HepG2 (cell line): Measurements from ENCODE around the gene NCOA3. TPM values are rescaled to one million over a fixed set of nuclear protein-coding genes. Genes with fewer than 3 reads are reported as not detected.

Source experiments
- ATAC-seq: fragments of 200-7000 bp; cut with Tn5 transposase; 3 replicates; pipeline ENCODE4 v1.9.1; 2020; ENCODE audit warnings: mild to moderate bottlenecking, moderate library complexity
- BruUV-seq: library from RNA; stranded (reverse); fragments of 400-500 nt; replicated peaks from 2 replicates; lab custom pipeline; 2021; lab: Mats Ljungman, UMichigan
- CTCF ChIA-PET: fragments of 300-600 bp; formaldehyde crosslinking; extraction: SDS; loops from one replicate; lab custom pipeline; 2021; ENCODE audit warnings: low total read pairs, inconsistent platforms, low intra/inter-chr PET ratio; lab: Yijun Ruan, JAX
- POLR2A ChIA-PET: fragments of 350-600 bp; sonication (Branson Sonifier 250); formaldehyde crosslinking; loops from one replicate; lab custom pipeline; 2020; ENCODE audit warnings: antibody characterized with exemption, inconsistent platforms; lab: Yijun Ruan, JAX
- DNase-seq: peaks from one replicate; pipeline ENCODE4 v3.0.0-alpha.2; 2015; ENCODE audit warnings: low spot score
- FAIRE-seq: peaks from 3 replicates; lab custom pipeline; 2011; peaks lifted over from hg19 to GRCh38; lab: Jason Lieb, UNC
- H2AFZ ChIP-seq: one replicate; pipeline ENCODE4 v1.6.1; 2011; ENCODE audit warnings: low read length, inconsistent platforms
- H3K27ac ChIP-seq: fragments of 300-600 bp; 3 replicates; pipeline ENCODE4 v1.8.0; 2011; ENCODE audit warnings: mixed run types, mild to moderate bottlenecking, mixed read lengths, low read length, inconsistent platforms; ENCODE audit not compliant: insufficient read depth; ENCODE audit errors: extremely low read length
- H3K27me3 ChIP-seq, 2 experiments: fragments of 200-600 bp in 1 of 2; 2 replicates in 1 of 2; 3 replicates in 1 of 2; pipeline versions ENCODE4 v1.6.0 to v1.8.0; 2011; ENCODE audit warnings: low read length in 2 of 2, mild to moderate bottlenecking in 2 of 2, moderate library complexity in 2 of 2, inconsistent platforms in 1 of 2; ENCODE audit not compliant: insufficient read depth in 2 of 2, control insufficient read depth in 1 of 2
- H3K36me3 ChIP-seq, 2 experiments: fragments of 200-600 bp in 1 of 2; replicated peaks in 1 of 2; 2 replicates in 1 of 2; 3 replicates in 1 of 2; pipeline versions ENCODE4 v1.5.1 to v1.8.0; 2011; ENCODE audit warnings: low read length in 2 of 2, inconsistent platforms in 1 of 2; ENCODE audit not compliant: insufficient read depth in 2 of 2, control insufficient read depth in 1 of 2
- H3K4me1 ChIP-seq: 2 replicates; pipeline ENCODE4 v1.5.1; 2012; ENCODE audit warnings: low read length, inconsistent platforms; ENCODE audit not compliant: insufficient read depth
- H3K4me2 ChIP-seq: 2 replicates; pipeline ENCODE4 v1.6.0; 2011; ENCODE audit warnings: low read depth, low read length, inconsistent platforms
- H3K4me3 ChIP-seq, 3 experiments: fragments of 200-600 bp in 1 of 3; sonication (generic), shearing (Covaris generic) in 1 of 3; replicated peaks in 1 of 3; 2 replicates each; pipeline ENCODE4 v1.5.1; 2011 to 2016; ENCODE audit warnings: low read length in 3 of 3, inconsistent platforms in 2 of 3, low read depth in 2 of 3, mild to moderate bottlenecking in 2 of 3, control low read depth in 1 of 3, mixed read lengths in 1 of 3; ENCODE audit not compliant: insufficient read depth in 1 of 3
- H3K79me2 ChIP-seq: one replicate; pipeline ENCODE4 v1.6.1; 2011; ENCODE audit warnings: low read length, inconsistent platforms; ENCODE audit not compliant: insufficient read depth
- H3K9ac ChIP-seq: 2 replicates; pipeline ENCODE4 v1.6.0; 2011; ENCODE audit warnings: mild to moderate bottlenecking, low read depth, low read length, inconsistent platforms; ENCODE audit not compliant: insufficient read depth
- H3K9me3 ChIP-seq: 2 replicates; pipeline ENCODE4 v1.5.1; 2012; ENCODE audit warnings: mild to moderate bottlenecking, low read length
- H4K20me1 ChIP-seq: 2 replicates; pipeline ENCODE4 v1.6.0; 2011; ENCODE audit warnings: inconsistent platforms, mild to moderate bottlenecking, low read length, moderate library complexity; ENCODE audit not compliant: insufficient read depth
- BORCS8-MEF2B ChIP-seq: sonication (generic); formaldehyde crosslinking; IDR thresholded peaks from 2 replicates; pipeline ENCODE4 v1.8.0; 2022; ENCODE audit warnings: mild to moderate bottlenecking, missing genetic modification reagents
- SAFB2 ChIP-seq: sonication (generic); formaldehyde crosslinking; IDR thresholded peaks from 2 replicates; pipeline ENCODE4 v1.5.1; 2020; ENCODE audit warnings: missing genetic modification reagents, low read depth, mild to moderate bottlenecking, borderline replicate concordance
- SKI ChIP-seq: fragments of 450-650 bp; IDR thresholded peaks from one replicate; pipeline ENCODE4 v1.6.1; 2018; ENCODE audit warnings: mild to moderate bottlenecking; ENCODE audit not compliant: partially characterized antibody
- SUZ12 ChIP-seq: fragments of 150-350 bp; IDR thresholded peaks from 2 replicates; pipeline ENCODE4 v1.6.1; 2014; ENCODE audit warnings: low read depth, low read length
- TAF15 ChIP-seq: fragments of 200-400 bp; formaldehyde crosslinking; IDR thresholded peaks from one replicate; pipeline ENCODE4 v1.6.1; 2018; ENCODE audit warnings: mild to moderate bottlenecking, low read depth, low read length; ENCODE audit not compliant: poor library complexity, severe bottlenecking
- ZNF460 ChIP-seq: sonication (generic); formaldehyde crosslinking; IDR thresholded peaks from 2 replicates; pipeline ENCODE4 v1.5.1; 2020; ENCODE audit warnings: missing genetic modification reagents, mild to moderate bottlenecking, borderline replicate concordance
- ZNF468 ChIP-seq: sonication (generic); formaldehyde crosslinking; IDR thresholded peaks from 2 replicates; pipeline ENCODE4 v1.8.0; 2022; ENCODE audit warnings: mild to moderate bottlenecking, moderate library complexity, missing genetic modification reagents
- ZNF678 ChIP-seq: sonication (generic); formaldehyde crosslinking; IDR thresholded peaks from 2 replicates; pipeline ENCODE4 v1.4.0; 2020; ENCODE audit warnings: mild to moderate bottlenecking, missing genetic modification reagents
- ZNF839 ChIP-seq: sonication (generic); formaldehyde crosslinking; IDR thresholded peaks from 2 replicates; pipeline ENCODE4 v1.4.0; 2020; ENCODE audit warnings: missing genetic modification reagents, mild to moderate bottlenecking, borderline replicate concordance
- WGBS: methylation state at CpG from one replicate; pipeline ENCODE4 v1.1.6; 2017; ENCODE audit warnings: low lambda C conversion rate; 5-methylcytosine and 5-hydroxymethylcytosine counted together
- in situ Hi-C: cut with HindIII; loops from 2 replicates; pipeline ENCODE4 v1.10.0; 2017; ENCODE audit warnings: low pct_unique_long_range_greater_than_20kb; ENCODE audit not compliant: extremely low pct_ligation_motif_present
- intact Hi-C: fragments of 100-400 bp; cut with micrococcal nuclease; formaldehyde crosslinking; loops from one replicate; pipeline ENCODE4 v1.10.0; 2022; ENCODE audit not compliant: unreplicated experiment
- polyA plus RNA-seq, 8 experiments: library from polyadenylated mRNA; depleted of rRNA in 3 of 8; stranded (reverse) in 7 of 8; unstranded in 1 of 8; fragments of >200 nt; fragmentation: Illumina TruSeq in 4 of 8; extraction: Trizol in 4 of 8; gene quantifications; 2 replicates each; pipeline versions ENCODE4 v1.2.1 to v1.2.3, GENCODE V29; 2011 to 2016; ENCODE audit warnings: low read depth in 4 of 8, missing spikeins in 1 of 8, mixed read lengths in 1 of 8; ENCODE audit not compliant: insufficient read depth in 1 of 8
- total RNA-seq, 5 experiments: library from RNA; depleted of rRNA; stranded (reverse); fragments of >200 nt; fragmentation: Illumina TruSeq; extraction: Trizol; gene quantifications; 2 replicates each; pipeline ENCODE4 v1.2.3, GENCODE V29; 2016; ENCODE audit warnings: low read depth in 1 of 5

Gene NCOA3
- total and polyA plus RNA-seq, 2 of the 13 experiments (the other 11 are each of a cell fraction or from before 2014, with no cell fraction given): 35.0 to 56.8 TPM

DNA sequence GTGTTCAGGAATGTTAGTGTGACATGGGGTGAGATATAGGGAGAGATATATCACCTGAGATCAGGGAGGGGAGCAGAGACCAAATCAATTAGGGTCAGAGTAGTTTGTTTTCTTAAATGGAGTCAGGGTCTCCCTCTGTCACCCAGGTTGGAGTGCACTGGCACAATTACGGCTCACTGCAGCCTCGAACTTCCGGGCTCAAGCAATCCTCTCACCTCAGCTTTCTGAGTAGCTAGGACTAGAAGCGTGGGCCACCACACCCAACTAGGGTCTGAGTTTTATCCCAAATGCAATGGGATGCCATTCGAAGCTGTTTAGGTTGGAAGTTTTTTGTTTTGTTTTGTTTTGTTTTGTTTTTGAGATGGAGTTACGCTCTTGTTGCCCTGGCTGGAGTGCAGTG lies 3.1 kb upstream of the NCOA3 start (continued):
- TF ChIP-seq ZNF839 (CRISPR knock-in tag) (no peak), SKI (no peak), BORCS8-MEF2B (no peak), TAF15 (no peak), ZNF468 (no peak), SUZ12 (no peak), SAFB2 (CRISPR knock-in tag) (no peak)

DNA sequence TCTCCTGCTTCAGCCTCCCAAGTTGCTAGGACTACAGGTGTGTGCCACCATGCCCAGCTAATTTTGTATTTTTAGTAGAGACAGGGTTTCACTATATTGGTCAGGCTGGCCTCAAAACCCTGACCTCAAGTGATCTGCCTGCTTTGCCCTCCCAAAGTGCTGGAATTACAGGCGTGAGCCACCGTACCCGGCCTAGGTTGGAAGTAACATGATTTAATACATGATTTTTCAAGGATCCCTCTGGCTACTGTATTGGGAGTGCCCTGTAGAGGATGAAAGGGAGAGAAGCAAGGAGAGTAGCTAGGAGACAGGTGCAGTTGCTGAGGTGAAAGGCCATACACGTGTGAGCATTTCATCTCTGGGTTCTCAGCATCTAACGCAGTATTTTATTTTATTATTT lies 2.6 kb upstream of the NCOA3 start:
- FAIRE-seq (no peak), DNase-seq (no peak), ATAC-seq (no peak)
- POLR2A ChIA-PET: no interaction called here
- Histone ChIP-seq H3K4me1 (peaks cover 46% of the 10 kb centered on the region), H3K79me2 (peaks cover 36% of the 10 kb centered on the region), H4K20me1 (peaks cover 12% of the 10 kb centered on the region), H3K4me3 (no peak overlapping the region), H3K9ac (no peak overlapping the region), H3K9me3 (no peaks in the 10 kb centered on the region), H3K4me2 (no peak overlapping the region), H3K27ac (no peak overlapping the region), H2AFZ (no peak overlapping the region), H3K27me3 (no peaks in the 10 kb centered on the region; a peak in 1 of 5 replicates), H3K36me3 (no peaks in the 10 kb centered on the region)
- in situ Hi-C loops (no loop called here), intact Hi-C loops (no loop called here)
- CTCF ChIA-PET: no interaction called here
- TF ChIP-seq ZNF460 (CRISPR knock-in tag) (peak; percentile 48; the same call in 1 of the 2 replicates), ZNF678 (CRISPR knock-in tag) (no peak)
- BruUV-seq: no TSS peak
- 93% methylated on average over 5 of the region's 5 CpGs for WGBS
